Measurements from ENCODE around the gene RPS6KA3. TPM values are rescaled to one million over a fixed set of nuclear protein-coding genes. Genes with fewer than 3 reads are reported as not detected.
"Not testable (repeated sequence)": the region's sequence is repeated elsewhere in the genome, so short reads cannot be mapped to it uniquely, and the experiment has no call there.

Gene RPS6KA3
- total and polyA plus RNA-seq, 4 donors: 7.9 to 52.7 (median 27.7) TPM

DNA sequence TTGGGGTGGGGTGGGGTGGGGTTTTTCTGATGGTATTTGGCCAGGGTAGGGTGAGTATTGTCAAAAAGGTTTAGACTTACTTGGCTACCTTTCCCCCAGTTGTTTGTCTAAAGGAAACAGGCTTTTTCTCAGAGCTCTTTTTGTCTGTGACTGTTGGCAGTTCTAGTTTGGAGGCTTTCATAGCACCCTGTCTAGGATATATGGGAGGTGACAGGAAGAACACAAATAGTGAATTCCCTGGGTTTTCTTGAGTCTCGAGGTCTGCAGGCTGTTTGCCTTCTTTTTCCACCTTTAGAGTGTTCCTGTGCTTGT, 13.5 kb downstream of the RPS6KA3 start:
- Histone ChIP-seq H3K4me1 (ENCODE audit: control insufficient read depth in 1 of 2, insufficient read depth in 2 of 2, low read length in 2 of 2) (no peaks in the 10 kb centered on the region), H3K27me3 (ENCODE audit: control insufficient read depth in 1 of 2, insufficient read depth in 2 of 2, low read length in 1 of 2) (no peaks in the 10 kb centered on the region), H3K4me3 (ENCODE audit: low read length in 2 of 2) (no peak overlapping the region), H3K36me3 (ENCODE audit: control insufficient read depth in 1 of 2, insufficient read depth in 2 of 2, low read length in 1 of 2) (no peaks in the 10 kb centered on the region), H3K27ac (ENCODE audit: low read depth in 1 of 2, low read length in 2 of 2) (no peak overlapping the region), H3K9me3 (ENCODE audit: control insufficient read depth, low read length) (no peaks in the 10 kb centered on the region)
- intact Hi-C loops (cut with DNase I): loop anchor here in 1 of 2 donors (10.0 kb wide), 1 partner anchor 192 kb away; no protein-coding TSS in a partner anchor
- DNase-seq (no peak), ATAC-seq (ENCODE audit: low FRiP score) (no peak)
- WGBS, 2 donors: 13 to 37% methylated on average over 1 of the region's 1 CpG

DNA sequence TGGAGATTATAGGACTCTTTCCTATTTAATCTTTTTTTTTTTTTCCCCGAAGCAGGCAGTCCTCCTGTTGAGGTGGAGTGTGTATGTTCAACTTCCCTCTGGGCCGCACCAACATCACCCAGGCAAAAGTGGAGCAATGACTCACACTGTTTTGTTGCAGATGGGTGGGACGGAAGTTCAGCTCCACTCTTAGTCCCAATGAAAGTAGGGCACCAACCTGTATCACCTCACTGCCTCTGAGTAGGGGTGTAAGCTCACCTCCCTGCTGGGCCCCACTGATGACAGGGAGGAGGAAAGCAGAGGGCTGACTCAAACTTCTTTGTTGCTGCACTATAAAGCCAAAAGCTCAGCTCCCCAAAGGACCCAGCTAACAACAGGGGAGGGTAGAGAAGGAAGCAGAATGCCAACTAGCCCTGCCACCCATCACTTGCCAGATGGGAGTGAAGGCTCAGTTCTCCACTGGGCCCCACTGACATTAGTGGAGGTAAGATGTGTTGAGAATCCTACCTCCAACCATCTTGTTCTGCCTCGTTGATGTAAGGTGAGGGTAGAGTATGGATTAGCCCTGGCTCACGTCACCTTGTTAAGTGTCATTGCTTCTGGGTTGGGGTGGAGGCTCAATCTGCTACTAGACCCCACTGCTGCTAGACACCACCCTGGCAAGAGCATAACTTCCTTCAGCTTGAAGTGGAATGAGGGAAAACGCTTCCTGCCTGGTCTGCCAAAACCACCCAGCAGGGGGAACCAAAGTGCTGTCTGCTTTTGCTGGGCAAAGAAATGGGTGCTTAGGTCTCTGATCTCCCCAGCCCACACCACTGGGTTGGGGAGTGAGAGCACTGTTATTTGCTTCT, 14.1 kb downstream of the RPS6KA3 start:
- Histone ChIP-seq H3K36me3 (ENCODE audit: control insufficient read depth in 1 of 2, insufficient read depth in 2 of 2, low read length in 1 of 2) (no peaks in the 10 kb centered on the region), H3K9me3 (ENCODE audit: control insufficient read depth, low read length) (no peaks in the 10 kb centered on the region), H3K27ac (ENCODE audit: low read depth in 1 of 2, low read length in 2 of 2) (no peak overlapping the region), H3K4me3 (ENCODE audit: low read length in 2 of 2) (no peak overlapping the region), H3K4me1 (ENCODE audit: control insufficient read depth in 1 of 2, insufficient read depth in 2 of 2, low read length in 2 of 2) (no peaks in the 10 kb centered on the region), H3K27me3 (ENCODE audit: control insufficient read depth in 1 of 2, insufficient read depth in 2 of 2, low read length in 1 of 2) (no peaks in the 10 kb centered on the region)
- peak; percentile 60 for ATAC-seq (ENCODE audit: low FRiP score)
- intact Hi-C loops (cut with DNase I): loop anchor here in 1 of 2 donors (10.0 kb wide), 1 partner anchor 192 kb away; no protein-coding TSS in a partner anchor
- DNase-seq: peak in 1 of 2 donors; percentile 64
- 67 to 83% methylated on average over 6 of the region's 6 CpGs for WGBS, 2 donors

DNA sequence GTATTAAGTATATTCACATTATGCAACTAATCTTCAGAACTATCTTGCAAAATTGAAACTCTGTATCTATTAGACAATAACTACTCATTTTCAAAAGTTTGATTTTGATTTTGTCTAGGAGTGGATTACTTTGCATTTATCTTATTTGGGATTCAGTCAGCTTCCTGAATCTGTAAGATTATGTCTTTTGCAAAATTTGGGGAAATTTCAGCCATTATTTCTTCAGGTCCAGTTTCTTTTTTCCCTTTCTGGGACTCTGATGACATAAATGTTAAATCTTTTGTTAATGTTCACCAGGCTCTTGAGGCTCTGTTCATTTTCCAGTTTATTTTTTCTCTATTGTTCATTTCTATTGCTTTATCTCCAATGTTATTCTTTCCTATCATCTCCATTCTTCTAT, 15.0 kb downstream of the RPS6KA3 start:
- no peaks in the 10 kb centered on the region for H3K27me3 ChIP-seq (ENCODE audit: control insufficient read depth in 1 of 2, insufficient read depth in 2 of 2, low read length in 1 of 2)
- H3K36me3 ChIP-seq (ENCODE audit: control insufficient read depth in 1 of 2, insufficient read depth in 2 of 2, low read length in 1 of 2): no peaks in the 10 kb centered on the region
- H3K27ac ChIP-seq (ENCODE audit: low read depth in 1 of 2, low read length in 2 of 2): no peak overlapping the region
- H3K9me3 ChIP-seq (ENCODE audit: control insufficient read depth, low read length): no peaks in the 10 kb centered on the region
- H3K4me1 ChIP-seq (ENCODE audit: control insufficient read depth in 1 of 2, insufficient read depth in 2 of 2, low read length in 2 of 2): no peaks in the 10 kb centered on the region
- no peak overlapping the region for H3K4me3 ChIP-seq (ENCODE audit: low read length in 2 of 2)
- no peak for DNase-seq
- ATAC-seq (ENCODE audit: low FRiP score): no peak
- intact Hi-C loops (cut with DNase I): loop anchor here in 1 of 2 donors (10.0 kb wide), 1 partner anchor 193 kb away; no protein-coding TSS in a partner anchor

DNA sequence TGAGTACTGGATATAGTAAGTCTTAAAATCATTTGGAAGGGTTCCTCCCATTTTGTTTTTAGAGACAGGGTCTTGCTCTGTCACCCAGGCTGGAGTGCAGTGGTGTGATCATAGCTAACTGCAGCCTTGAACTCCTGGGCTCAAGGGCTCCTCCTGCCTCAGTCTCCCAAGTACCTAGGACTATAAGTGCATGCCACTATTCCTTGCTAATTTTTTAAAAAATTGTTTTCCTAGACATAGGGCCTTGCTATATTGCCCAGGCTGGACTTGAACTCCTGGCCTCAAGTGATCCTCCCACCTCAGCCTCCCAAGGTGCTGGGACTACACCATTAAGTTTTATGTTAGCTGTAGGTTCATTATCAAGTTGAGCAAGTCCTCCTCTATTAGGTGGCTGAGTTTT, 16.6 kb downstream of the RPS6KA3 start:
- not testable (repeated sequence) for H3K36me3 ChIP-seq (ENCODE audit: control insufficient read depth in 1 of 2, insufficient read depth in 2 of 2, low read length in 1 of 2); H3K9me3 ChIP-seq (ENCODE audit: control insufficient read depth, low read length); ATAC-seq (ENCODE audit: low FRiP score); DNase-seq; H3K27ac ChIP-seq (ENCODE audit: low read depth in 1 of 2, low read length in 2 of 2); H3K4me3 ChIP-seq (ENCODE audit: low read length in 2 of 2); H3K27me3 ChIP-seq (ENCODE audit: control insufficient read depth in 1 of 2, insufficient read depth in 2 of 2, low read length in 1 of 2); H3K4me1 ChIP-seq (ENCODE audit: control insufficient read depth in 1 of 2, insufficient read depth in 2 of 2, low read length in 2 of 2)
- intact Hi-C loops (cut with DNase I): loop anchor here in 1 of 2 donors (10.0 kb wide), 1 partner anchor 195 kb away; no protein-coding TSS in a partner anchor

DNA sequence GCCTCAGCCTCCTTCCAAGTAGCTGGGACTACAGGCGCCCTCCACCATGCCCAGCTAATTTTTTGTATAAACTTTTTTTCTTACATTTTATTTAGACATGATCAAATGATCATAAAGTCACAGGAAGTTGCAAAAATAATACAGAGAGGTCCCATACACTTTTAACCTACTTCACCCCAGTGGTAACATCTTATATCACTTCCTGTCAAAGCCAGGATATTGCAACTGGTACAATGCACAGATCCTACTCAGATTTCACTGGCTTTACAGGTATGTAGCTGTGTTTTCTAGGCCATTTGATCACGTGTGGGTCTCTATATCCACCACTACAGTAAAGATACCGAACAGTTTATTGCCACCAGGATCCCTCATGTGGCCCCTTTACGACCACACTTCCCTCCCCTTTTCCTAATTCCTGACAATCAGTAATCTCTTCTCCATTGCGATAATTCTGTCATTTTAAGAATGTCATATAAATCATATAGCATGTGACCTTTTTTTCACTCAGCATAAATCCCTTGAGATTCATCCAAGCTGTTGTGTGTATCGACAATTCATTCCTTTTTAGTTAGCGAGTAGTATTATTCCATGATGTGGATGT, 18.0 kb downstream of the RPS6KA3 start:
- Histone ChIP-seq H3K27me3 (ENCODE audit: control insufficient read depth in 1 of 2, insufficient read depth in 2 of 2, low read length in 1 of 2) (no peaks in the 10 kb centered on the region), H3K9me3 (ENCODE audit: control insufficient read depth, low read length) (no peaks in the 10 kb centered on the region), H3K4me3 (ENCODE audit: low read length in 2 of 2) (no peak overlapping the region), H3K36me3 (ENCODE audit: control insufficient read depth in 1 of 2, insufficient read depth in 2 of 2, low read length in 1 of 2) (no peaks in the 10 kb centered on the region), H3K27ac (ENCODE audit: low read depth in 1 of 2, low read length in 2 of 2) (no peak overlapping the region), H3K4me1 (ENCODE audit: control insufficient read depth in 1 of 2, insufficient read depth in 2 of 2, low read length in 2 of 2) (no peaks in the 10 kb centered on the region)
- whole genome bisulfite sequencing, 2 donors: 80 to 94% methylated on average over 7 of the region's 7 CpGs
- ATAC-seq (ENCODE audit: low FRiP score): no peak
- no peak for DNase-seq
- intact Hi-C loops (cut with DNase I): no loop called here

DNA sequence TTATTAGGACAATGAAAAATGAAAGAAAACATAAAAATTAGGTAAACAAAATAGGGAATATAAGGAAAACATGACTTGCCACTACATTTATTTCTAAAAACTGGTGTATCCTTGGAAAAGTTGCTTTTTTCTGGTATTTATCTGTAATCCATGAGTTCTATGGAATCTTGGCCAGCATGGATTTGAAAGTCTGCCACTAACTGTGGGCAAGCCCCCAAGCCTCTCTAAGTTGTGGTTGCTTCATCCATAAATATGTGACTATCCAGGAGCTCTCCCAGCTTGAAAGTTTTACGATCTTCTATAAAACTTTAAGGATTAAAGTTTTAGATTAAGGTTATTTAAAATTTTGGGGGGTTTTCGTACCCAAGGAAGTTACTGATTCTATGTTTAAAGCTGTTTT, 21.8 kb downstream of the RPS6KA3 start:
- no peaks in the 10 kb centered on the region for H3K4me1 ChIP-seq (ENCODE audit: control insufficient read depth in 1 of 2, insufficient read depth in 2 of 2, low read length in 2 of 2)
- no peaks in the 10 kb centered on the region for H3K27me3 ChIP-seq (ENCODE audit: control insufficient read depth in 1 of 2, insufficient read depth in 2 of 2, low read length in 1 of 2)
- DNase-seq (no peak), ATAC-seq (ENCODE audit: low FRiP score) (no peak)
- WGBS, 2 donors: 22 to 46% methylated on average over 2 of the region's 2 CpGs
- no peak overlapping the region for H3K27ac ChIP-seq (ENCODE audit: low read depth in 1 of 2, low read length in 2 of 2)
- H3K36me3 ChIP-seq (ENCODE audit: control insufficient read depth in 1 of 2, insufficient read depth in 2 of 2, low read length in 1 of 2): no peaks in the 10 kb centered on the region
- H3K4me3 ChIP-seq (ENCODE audit: low read length in 2 of 2): no peak overlapping the region
- intact Hi-C loops (cut with DNase I): no loop called here
- no peaks in the 10 kb centered on the region for H3K9me3 ChIP-seq (ENCODE audit: control insufficient read depth, low read length)

DNA sequence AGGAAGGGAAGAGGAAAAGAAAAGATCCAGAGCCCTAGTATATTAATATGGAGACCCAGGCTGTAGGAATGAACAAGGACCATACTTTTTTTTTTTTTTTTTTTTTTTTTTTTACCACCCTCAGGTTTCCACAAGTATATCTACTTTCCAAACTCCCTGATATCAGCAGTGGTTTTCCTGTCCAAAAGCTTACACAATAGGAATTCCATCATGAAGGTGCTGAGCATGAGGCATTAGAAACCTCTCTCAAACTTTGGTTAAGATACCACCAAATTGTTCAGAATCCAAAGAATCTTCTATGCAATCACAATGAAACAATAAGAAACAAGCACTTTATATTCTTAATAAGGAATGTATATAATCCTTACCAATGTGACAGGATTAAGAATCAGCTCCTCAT, 26.5 kb downstream of the RPS6KA3 start:
- intact Hi-C loops (cut with DNase I): no loop called here
- H3K9me3 ChIP-seq (ENCODE audit: control insufficient read depth, low read length): no peaks in the 10 kb centered on the region
- no peaks in the 10 kb centered on the region for H3K36me3 ChIP-seq (ENCODE audit: control insufficient read depth in 1 of 2, insufficient read depth in 2 of 2, low read length in 1 of 2)
- ATAC-seq (ENCODE audit: low FRiP score) (no peak), DNase-seq (no peak)
- H3K4me3 ChIP-seq (ENCODE audit: low read length in 2 of 2): no peak overlapping the region
- no peak overlapping the region for H3K27ac ChIP-seq (ENCODE audit: low read depth in 1 of 2, low read length in 2 of 2)
- no peaks in the 10 kb centered on the region for H3K27me3 ChIP-seq (ENCODE audit: control insufficient read depth in 1 of 2, insufficient read depth in 2 of 2, low read length in 1 of 2)
- H3K4me1 ChIP-seq (ENCODE audit: control insufficient read depth in 1 of 2, insufficient read depth in 2 of 2, low read length in 2 of 2): no peaks in the 10 kb centered on the region

DNA sequence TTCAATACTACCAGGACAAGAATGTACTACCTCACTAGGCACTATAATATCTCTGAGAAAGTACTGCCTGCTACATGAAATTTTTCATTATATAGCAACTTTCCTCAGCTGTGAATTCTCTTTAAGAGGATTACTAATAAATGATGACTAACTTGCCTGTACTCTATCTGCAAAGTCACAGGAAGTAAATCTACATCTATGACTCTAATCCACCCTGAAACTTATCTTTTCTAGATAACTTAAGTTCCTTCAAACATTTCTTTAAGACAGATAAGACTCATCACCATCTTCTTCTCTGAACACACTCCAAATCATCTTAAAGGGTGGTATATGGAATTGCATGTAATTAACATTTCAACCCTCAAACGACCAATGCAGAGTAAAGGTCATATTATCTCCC, 28.8 kb downstream of the RPS6KA3 start:
- no peak for ATAC-seq (ENCODE audit: low FRiP score)
- WGBS, 2 donors: 55 to 83% methylated on average over 1 of the region's 1 CpG
- H3K27ac ChIP-seq (ENCODE audit: low read depth in 1 of 2, low read length in 2 of 2): no peak overlapping the region
- no peak for DNase-seq
- H3K27me3 ChIP-seq (ENCODE audit: control insufficient read depth in 1 of 2, insufficient read depth in 2 of 2, low read length in 1 of 2): no peaks in the 10 kb centered on the region
- no peaks in the 10 kb centered on the region for H3K36me3 ChIP-seq (ENCODE audit: control insufficient read depth in 1 of 2, insufficient read depth in 2 of 2, low read length in 1 of 2)
- intact Hi-C loops (cut with DNase I): no loop called here
- no peaks in the 10 kb centered on the region for H3K4me1 ChIP-seq (ENCODE audit: control insufficient read depth in 1 of 2, insufficient read depth in 2 of 2, low read length in 2 of 2)
- H3K9me3 ChIP-seq (ENCODE audit: control insufficient read depth, low read length): no peaks in the 10 kb centered on the region
- no peak overlapping the region for H3K4me3 ChIP-seq (ENCODE audit: low read length in 2 of 2)

DNA sequence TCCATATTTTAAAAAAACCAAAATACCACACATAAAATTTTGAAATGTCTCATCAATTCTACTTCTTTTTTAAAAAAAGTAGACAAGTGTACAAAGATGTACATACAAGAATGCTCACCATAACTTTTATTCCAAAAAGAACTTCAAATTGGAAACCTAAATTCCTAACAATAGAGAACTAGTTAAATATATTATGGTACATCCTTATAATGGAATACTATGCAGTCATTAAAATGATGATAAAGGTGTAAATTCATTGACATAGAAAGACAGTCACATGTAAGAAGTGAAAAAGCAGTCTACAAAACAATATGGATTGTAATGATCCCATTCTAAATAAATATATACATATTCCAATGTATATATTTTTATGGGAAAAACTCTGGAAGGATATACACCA, 31.0 kb downstream of the RPS6KA3 start:
- no peak for DNase-seq
- H3K27ac ChIP-seq (ENCODE audit: low read depth in 1 of 2, low read length in 2 of 2): no peak overlapping the region
- H3K4me3 ChIP-seq (ENCODE audit: low read length in 2 of 2): no peak overlapping the region
- H3K27me3 ChIP-seq (ENCODE audit: control insufficient read depth in 1 of 2, insufficient read depth in 2 of 2, low read length in 1 of 2): no peaks in the 10 kb centered on the region
- intact Hi-C loops (cut with DNase I): no loop called here
- H3K9me3 ChIP-seq (ENCODE audit: control insufficient read depth, low read length): no peaks in the 10 kb centered on the region
- no peaks in the 10 kb centered on the region for H3K36me3 ChIP-seq (ENCODE audit: control insufficient read depth in 1 of 2, insufficient read depth in 2 of 2, low read length in 1 of 2)
- ATAC-seq (ENCODE audit: low FRiP score): no peak
- H3K4me1 ChIP-seq (ENCODE audit: control insufficient read depth in 1 of 2, insufficient read depth in 2 of 2, low read length in 2 of 2): no peaks in the 10 kb centered on the region
